HG03432 (cell line): ENCODE results near the gene TENT5C.

ENCODE experiments used
- ATAC-seq: cut with Tn5 transposase; IDR thresholded peaks from one replicate; pipeline ENCODE4 v1.9.1; 2021; ENCODE audit warnings: mild to moderate bottlenecking, moderate library complexity; ENCODE audit not compliant: unreplicated experiment

Gene TENT5C

GRCh38 chr1:117632269-117633067 lies 26.6 kb downstream of the TENT5C start:
- ATAC-seq = no peak

GRCh38 chr1:117633068-117633345 lies 27.2 kb downstream of the TENT5C start:
- no peak for ATAC-seq

GRCh38 chr1:117633423-117633822 lies 27.6 kb downstream of the TENT5C start:
- no peak for ATAC-seq

- ATAC-seq = no peak
Observed at GRCh38 chr1:117633936-117634335, 28.1 kb downstream of the TENT5C start.

GRCh38 chr1:117634631-117635030 lies 28.8 kb downstream of the TENT5C start:
- no peak for ATAC-seq

- ATAC-seq = no peak
Observed at GRCh38 chr1:117635805-117636204, 30.0 kb downstream of the TENT5C start.

GRCh38 chr1:117636637-117637425 lies 31.0 kb downstream of the TENT5C start:
- no peak for ATAC-seq

- no peak for ATAC-seq
Observed at GRCh38 chr1:117638141-117638540, 32.3 kb downstream of the TENT5C start.

- ATAC-seq = no peak
Observed at GRCh38 chr1:117638759-117639158, 32.9 kb downstream of the TENT5C start.

GRCh38 chr1:117639741-117640140 lies 33.9 kb downstream of the TENT5C start:
- no peak for ATAC-seq

- ATAC-seq = no peak
Observed at GRCh38 chr1:117641536-117641935, 35.7 kb downstream of the TENT5C start.

GRCh38 chr1:117642963-117643362 lies 37.1 kb downstream of the TENT5C start:
- ATAC-seq = no peak

GRCh38 chr1:117643601-117644000 lies 37.8 kb downstream of the TENT5C start:
- ATAC-seq = no peak

- peak; percentile 83 for ATAC-seq
Observed at GRCh38 chr1:117644696-117645311, 39.0 kb downstream of the TENT5C start.

GRCh38 chr1:117645343-117645742 lies 39.5 kb downstream of the TENT5C start:
- ATAC-seq = no peak

GRCh38 chr1:117646007-117646811 lies 40.4 kb downstream of the TENT5C start:
- ATAC-seq = no peak

- no peak for ATAC-seq
Observed at GRCh38 chr1:117646956-117647355, 41.1 kb downstream of the TENT5C start.

GRCh38 chr1:117648015-117648414 lies 42.2 kb downstream of the TENT5C start:
- ATAC-seq = no peak

- ATAC-seq = no peak
Observed at GRCh38 chr1:117650840-117651568, 45.2 kb downstream of the TENT5C start.

- ATAC-seq = no peak
Observed at GRCh38 chr1:117651616-117652015, 45.8 kb downstream of the TENT5C start.
